Measurements from ENCODE around the gene AP2A2.

DNA sequence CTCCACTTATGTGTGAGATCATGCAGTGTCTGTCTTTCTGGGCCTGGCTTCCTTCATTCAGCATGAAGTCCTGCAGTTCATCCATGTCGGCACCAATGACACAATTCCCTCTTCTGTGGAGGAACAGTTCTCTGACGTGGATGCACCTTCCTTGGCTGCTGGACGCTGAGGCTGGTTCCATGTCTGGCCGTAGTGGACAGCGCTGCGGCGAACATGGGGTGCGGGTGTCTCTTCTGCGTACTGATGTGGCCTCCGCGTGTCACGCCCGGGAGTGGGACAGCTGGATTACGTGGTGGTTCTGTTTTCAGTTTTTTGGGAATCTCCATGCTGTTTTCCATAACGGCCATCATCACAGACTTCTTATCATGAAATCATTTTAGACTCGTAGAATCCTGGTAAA, 132.1 kb downstream of the AP2A2 start:
- TF ChIP-seq, protein P1, sequence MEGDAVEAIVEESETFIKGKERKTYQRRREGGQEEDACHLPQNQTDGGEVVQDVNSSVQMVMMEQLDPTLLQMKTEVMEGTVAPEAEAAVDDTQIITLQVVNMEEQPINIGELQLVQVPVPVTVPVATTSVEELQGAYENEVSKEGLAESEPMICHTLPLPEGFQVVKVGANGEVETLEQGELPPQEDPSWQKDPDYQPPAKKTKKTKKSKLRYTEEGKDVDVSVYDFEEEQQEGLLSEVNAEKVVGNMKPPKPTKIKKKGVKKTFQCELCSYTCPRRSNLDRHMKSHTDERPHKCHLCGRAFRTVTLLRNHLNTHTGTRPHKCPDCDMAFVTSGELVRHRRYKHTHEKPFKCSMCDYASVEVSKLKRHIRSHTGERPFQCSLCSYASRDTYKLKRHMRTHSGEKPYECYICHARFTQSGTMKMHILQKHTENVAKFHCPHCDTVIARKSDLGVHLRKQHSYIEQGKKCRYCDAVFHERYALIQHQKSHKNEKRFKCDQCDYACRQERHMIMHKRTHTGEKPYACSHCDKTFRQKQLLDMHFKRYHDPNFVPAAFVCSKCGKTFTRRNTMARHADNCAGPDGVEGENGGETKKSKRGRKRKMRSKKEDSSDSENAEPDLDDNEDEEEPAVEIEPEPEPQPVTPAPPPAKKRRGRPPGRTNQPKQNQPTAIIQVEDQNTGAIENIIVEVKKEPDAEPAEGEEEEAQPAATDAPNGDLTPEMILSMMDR (IDR thresholded peaks at IDR 0.05), result no peak
- TF ChIP-seq EZH2 (IDR thresholded peaks at IDR 0.05; ENCODE audit: borderline replicate concordance, insufficient read depth, low read depth, low read length, poor library complexity, severe bottlenecking), result no peak

All from B cell (primary cell).